Mucosa of rectum (tissue), 2 donors: ENCODE measurements around the gene ASIP.
"Not testable (repeated sequence)": the region's sequence is repeated elsewhere in the genome, so short reads cannot be mapped to it uniquely, and the experiment has no call there.

Source experiments
- H3K27ac ChIP-seq, 2 donors: one replicate each; pipeline ENCODE4 v1.7.0; 2013; ENCODE audit warnings: inconsistent platforms in 2 of 2, low read depth in 2 of 2, low read length in 2 of 2
- H3K27me3 ChIP-seq, 2 donors: one replicate each; pipeline ENCODE4 v1.7.0; 2013; ENCODE audit warnings: low read length in 2 of 2; ENCODE audit not compliant: control insufficient read depth in 2 of 2, insufficient read depth in 2 of 2
- H3K36me3 ChIP-seq, 2 donors: one replicate each; pipeline ENCODE4 v1.7.0; 2013; ENCODE audit warnings: low read length in 2 of 2; ENCODE audit not compliant: control insufficient read depth in 2 of 2, insufficient read depth in 2 of 2
- H3K4me1 ChIP-seq, 2 donors: one replicate each; pipeline ENCODE4 v1.7.0; 2013; ENCODE audit warnings: low read length in 2 of 2, mild to moderate bottlenecking in 1 of 2; ENCODE audit not compliant: control insufficient read depth in 2 of 2, insufficient read depth in 2 of 2
- H3K4me3 ChIP-seq, 2 donors: one replicate each; pipeline ENCODE4 v1.7.0; 2013; ENCODE audit warnings: low read length in 2 of 2
- H3K9ac ChIP-seq, 2 donors: one replicate each; pipeline ENCODE4 v1.7.0; 2013; ENCODE audit warnings: low read length in 2 of 2, low read depth in 1 of 2, mild to moderate bottlenecking in 1 of 2
- H3K9me3 ChIP-seq, 2 donors: one replicate each; pipeline ENCODE4 v1.7.0; 2013; ENCODE audit warnings: low read length in 2 of 2; ENCODE audit not compliant: control insufficient read depth in 2 of 2
- donor health status: healthy.
- donor health status: Normal muscosa, but diverticular disease.

The ASIP gene

GRCh38 chr20:34256629-34257124, 15.5 kb downstream of the ASIP start:
- no peaks in the 10 kb centered on the region for H3K36me3 ChIP-seq
- no peaks in the 10 kb centered on the region for H3K4me1 ChIP-seq
- no peak overlapping the region for H3K9ac ChIP-seq
- no peaks in the 10 kb centered on the region for H3K27me3 ChIP-seq
- H3K9me3 ChIP-seq: no peaks in the 10 kb centered on the region
- H3K4me3 ChIP-seq: no peak overlapping the region
- no peak overlapping the region for H3K27ac ChIP-seq

DNA sequence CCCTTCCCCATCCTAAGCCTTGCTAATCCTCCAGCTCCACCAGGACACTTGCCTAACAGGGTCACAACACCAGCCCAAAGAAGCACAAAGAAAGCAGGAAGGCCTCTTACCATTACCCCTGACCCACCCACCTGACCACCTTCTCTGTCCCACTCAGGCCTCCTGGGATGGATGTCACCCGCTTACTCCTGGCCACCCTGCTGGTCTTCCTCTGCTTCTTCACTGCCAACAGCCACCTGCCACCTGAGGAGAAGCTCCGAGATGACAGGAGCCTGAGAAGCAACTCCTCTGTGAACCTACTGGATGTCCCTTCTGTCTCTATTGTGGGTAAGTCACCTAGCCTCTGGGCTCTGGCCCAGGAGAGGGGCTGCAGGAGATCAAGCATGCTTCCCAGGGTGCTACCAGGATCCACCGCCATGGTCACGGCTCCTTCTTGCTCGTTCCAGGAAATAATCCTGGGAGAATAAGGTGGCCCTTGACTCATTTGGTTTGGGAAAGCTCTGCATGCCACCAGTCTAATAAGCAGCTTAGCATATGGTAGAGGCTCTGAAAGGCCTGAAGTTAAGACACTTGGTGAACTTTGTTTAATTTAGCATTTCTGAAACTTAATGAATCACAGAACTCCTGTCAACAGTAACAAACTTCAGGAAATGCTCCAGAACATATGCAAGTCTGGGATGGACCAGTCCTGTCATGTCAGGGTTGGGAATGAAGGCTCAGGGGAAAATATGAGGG, 19.2 kb downstream of the ASIP start:
- Histone ChIP-seq H3K4me1 (peaks cover 0 to 3% of the 10 kb centered on the region in 2 donors), H3K27me3 (no peaks in the 10 kb centered on the region), H3K9me3 (no peaks in the 10 kb centered on the region), H3K27ac (no peak overlapping the region), H3K36me3 (no peaks in the 10 kb centered on the region), H3K9ac (no peak overlapping the region), H3K4me3 (no peak overlapping the region)

GRCh38 chr20:34262488-34263288, 21.5 kb downstream of the ASIP start:
- Histone ChIP-seq H3K4me3 (no peak overlapping the region), H3K9ac (no peak overlapping the region), H3K4me1 (peaks cover 0 to 3% of the 10 kb centered on the region in 2 donors), H3K36me3 (no peaks in the 10 kb centered on the region), H3K27me3 (no peaks in the 10 kb centered on the region), H3K27ac (no peak overlapping the region), H3K9me3 (no peaks in the 10 kb centered on the region)

GRCh38 chr20:34263468-34263867, 22.2 kb downstream of the ASIP start:
- H3K9ac ChIP-seq, H3K9me3 ChIP-seq, H3K36me3 ChIP-seq, H3K4me3 ChIP-seq, H3K27me3 ChIP-seq, H3K27ac ChIP-seq, H3K4me1 ChIP-seq: not testable (repeated sequence)

- H3K27me3 ChIP-seq: no peaks in the 10 kb centered on the region
- no peaks in the 10 kb centered on the region for H3K9me3 ChIP-seq
- H3K4me3 ChIP-seq: no peak overlapping the region
- H3K4me1 ChIP-seq: peaks cover 0 to 4% of the 10 kb centered on the region in 2 donors
- no peaks in the 10 kb centered on the region for H3K36me3 ChIP-seq
- H3K9ac ChIP-seq: no peak overlapping the region
- H3K27ac ChIP-seq: no peak overlapping the region
Observed at GRCh38 chr20:34264141-34264540, 22.9 kb downstream of the ASIP start.

- Histone ChIP-seq H3K4me1 (peaks cover 0 to 2% of the 10 kb centered on the region in 2 donors), H3K9me3 (no peaks in the 10 kb centered on the region), H3K9ac (no peak overlapping the region), H3K4me3 (no peak overlapping the region), H3K27me3 (no peaks in the 10 kb centered on the region), H3K27ac (no peak overlapping the region), H3K36me3 (peaks cover 0 to under 1% of the 10 kb centered on the region in 2 donors)
Observed at GRCh38 chr20:34268145-34268544, 26.9 kb downstream of the ASIP start.

- H3K9me3 ChIP-seq: no peaks in the 10 kb centered on the region
- peaks cover 0 to 2% of the 10 kb centered on the region in 2 donors for H3K4me1 ChIP-seq
- H3K9ac ChIP-seq: peak overlapping the region; percentile 26 to 58
- H3K27ac ChIP-seq: no peak overlapping the region
- no peaks in the 10 kb centered on the region for H3K27me3 ChIP-seq
- H3K4me3 ChIP-seq: peak overlapping the region; percentile 64 to 71
- H3K36me3 ChIP-seq: peaks cover under 1 to 6% of the 10 kb centered on the region in 2 donors
Observed at GRCh38 chr20:34268851-34269636, 27.8 kb downstream of the ASIP start.

DNA sequence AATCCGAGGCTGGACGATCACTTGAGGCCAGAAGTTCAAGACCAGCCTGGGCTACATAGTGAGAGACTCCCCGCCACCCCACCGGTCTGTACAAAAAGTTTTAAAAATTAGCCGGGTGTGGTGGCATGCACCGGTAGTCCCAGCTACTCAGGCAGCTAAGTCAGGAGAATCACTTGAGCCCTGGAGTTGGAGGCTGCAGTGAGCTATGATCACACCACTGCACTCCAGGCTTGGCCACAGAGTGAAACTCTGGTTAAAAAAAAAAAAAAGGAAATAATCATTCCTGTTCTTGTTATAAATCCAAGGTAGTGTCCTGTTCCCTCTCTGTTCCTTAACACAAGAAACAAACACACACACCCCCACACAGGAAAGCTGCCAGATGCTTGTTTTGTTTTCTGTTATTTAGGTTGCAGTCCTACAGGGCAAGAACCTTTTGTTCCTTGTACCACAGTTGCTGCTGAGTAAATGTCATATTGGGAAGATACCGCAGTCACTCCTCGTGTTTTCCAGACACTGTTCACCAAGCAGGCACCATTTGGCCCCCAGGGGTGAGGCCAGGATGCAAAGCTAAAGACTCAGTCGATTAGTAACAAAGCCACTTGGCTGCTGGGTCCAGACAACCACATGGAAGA, 28.9 kb downstream of the ASIP start:
- Histone ChIP-seq H3K36me3 (peaks cover 4 to 6% of the 10 kb centered on the region in 2 donors), H3K27ac (no peak overlapping the region)

DNA sequence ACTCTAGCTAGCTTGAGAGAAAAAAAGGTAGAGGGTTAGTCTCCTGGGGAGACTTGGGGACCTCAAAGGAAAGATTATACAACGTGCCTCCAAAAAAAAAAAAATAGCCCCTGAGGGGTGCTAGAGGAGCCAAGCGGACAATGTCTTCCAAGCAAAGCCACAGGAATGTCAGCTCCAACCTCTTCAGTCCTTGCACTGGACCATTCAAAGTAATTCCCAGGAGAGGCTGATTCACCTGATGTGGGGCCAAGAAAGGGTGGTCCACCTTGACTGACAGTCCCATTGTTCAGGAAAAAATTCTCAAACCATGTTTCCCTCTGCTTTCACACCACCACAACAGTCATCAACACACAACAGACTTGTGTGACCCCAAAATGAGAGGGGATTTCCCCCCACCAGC, 30.7 kb downstream of the ASIP start:
- no peak overlapping the region for H3K4me3 ChIP-seq
- H3K36me3 ChIP-seq: peaks cover 13% of the 10 kb centered on the region in 2 donors
- peaks cover 0 to 2% of the 10 kb centered on the region in 2 donors for H3K4me1 ChIP-seq
- no peak overlapping the region for H3K9ac ChIP-seq
- no peaks in the 10 kb centered on the region for H3K9me3 ChIP-seq
- no peak overlapping the region for H3K27ac ChIP-seq
- no peaks in the 10 kb centered on the region for H3K27me3 ChIP-seq

More for the DNA sequence above, 28.9 kb downstream of the ASIP start:
- Histone ChIP-seq H3K9ac (no peak overlapping the region), H3K4me1 (peaks cover 0 to 2% of the 10 kb centered on the region in 2 donors), H3K27me3 (no peaks in the 10 kb centered on the region), H3K4me3 (no peak overlapping the region), H3K9me3 (no peaks in the 10 kb centered on the region)
